ENCODE measurements around the gene MAD1L1.

MAD1L1 gene

DNA sequence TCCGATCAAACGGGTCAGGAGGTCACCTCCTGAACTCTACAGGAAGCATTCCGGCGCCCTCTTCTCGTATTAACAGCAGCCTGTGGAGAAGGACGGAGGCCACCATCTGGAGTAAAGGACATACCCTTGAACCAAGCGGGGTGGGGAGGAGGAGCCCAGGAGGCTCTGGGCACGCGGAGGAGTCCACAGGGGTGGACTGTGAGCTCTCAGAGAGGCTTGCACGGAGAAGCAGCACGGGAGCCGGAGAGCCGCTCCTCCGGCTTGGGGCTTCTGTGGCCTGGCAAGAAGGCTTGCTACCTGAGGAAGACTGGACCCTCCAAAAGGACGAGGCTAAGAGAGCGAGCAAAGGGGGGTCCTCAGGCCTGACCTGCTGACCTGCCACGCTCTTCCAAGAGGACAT is 77.9 kb downstream of the MAD1L1 start:
- H2AFZ ChIP-seq (ENCODE audit: low read depth): no peak overlapping the region
- H4K20me1 ChIP-seq (ENCODE audit: insufficient read depth): no peaks in the 10 kb centered on the region
- H3K27me3 ChIP-seq (ENCODE audit: insufficient read depth, low read depth): no peaks in the 10 kb centered on the region
- TF ChIP-seq CTCF (conservative IDR thresholded peaks at IDR 0.05; ENCODE audit: low read depth, low read length): no peak
- H3K79me2 ChIP-seq (ENCODE audit: insufficient read depth, low read depth): no peaks in the 10 kb centered on the region
- H3K4me3 ChIP-seq (IDR thresholded peaks at IDR 0.05; ENCODE audit: insufficient read depth, low read depth, low read length): no peak overlapping the region
- H3K9ac ChIP-seq: no peak overlapping the region
- no peak overlapping the region for H3K4me2 ChIP-seq
- H3K36me3 ChIP-seq (ENCODE audit: insufficient read depth): no peaks in the 10 kb centered on the region
- no peak overlapping the region for H3K27ac ChIP-seq
- H3K4me1 ChIP-seq (ENCODE audit: low read depth, poor library complexity, severe bottlenecking): peaks cover 29% of the 10 kb centered on the region

GRCh38 chr7:2154121-2154520 is 78.6 kb downstream of the MAD1L1 start:
- Histone ChIP-seq H3K9ac (no peak overlapping the region), H3K79me2 (ENCODE audit: insufficient read depth, low read depth) (no peaks in the 10 kb centered on the region), H3K4me2 (no peak overlapping the region), H3K4me3 (IDR thresholded peaks at IDR 0.05; ENCODE audit: insufficient read depth, low read depth, low read length) (no peak overlapping the region), H2AFZ (ENCODE audit: low read depth) (no peak overlapping the region), H4K20me1 (ENCODE audit: insufficient read depth) (no peaks in the 10 kb centered on the region), H3K27me3 (ENCODE audit: insufficient read depth, low read depth) (no peaks in the 10 kb centered on the region), H3K4me1 (ENCODE audit: low read depth, poor library complexity, severe bottlenecking) (peaks cover 22% of the 10 kb centered on the region), H3K36me3 (ENCODE audit: insufficient read depth) (no peaks in the 10 kb centered on the region), H3K27ac (no peak overlapping the region)
- TF ChIP-seq CTCF (conservative IDR thresholded peaks at IDR 0.05; ENCODE audit: low read depth, low read length): no peak

DNA sequence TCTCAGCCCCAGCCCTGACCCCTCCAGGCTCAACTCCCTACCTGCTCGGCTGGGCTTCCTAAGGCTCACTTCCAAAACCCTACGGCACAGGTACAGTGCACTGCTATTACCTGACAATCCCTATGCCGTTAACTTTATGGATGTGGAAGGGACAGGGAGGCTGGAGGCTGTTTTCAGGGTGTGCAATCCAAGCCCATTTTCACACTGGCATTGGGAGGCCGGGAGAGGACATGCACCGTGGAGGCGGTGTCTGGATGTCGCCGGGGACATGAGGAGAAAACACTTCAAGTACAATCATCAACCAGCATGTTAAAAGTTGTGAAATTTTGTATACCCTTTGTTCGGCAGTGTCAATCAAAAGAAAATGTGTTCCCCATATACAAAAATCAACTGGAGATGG is 80.1 kb downstream of the MAD1L1 start:
- Histone ChIP-seq H3K9ac (no peak overlapping the region), H3K27me3 (ENCODE audit: insufficient read depth, low read depth) (no peaks in the 10 kb centered on the region), H2AFZ (ENCODE audit: low read depth) (no peak overlapping the region), H3K27ac (no peak overlapping the region), H3K79me2 (ENCODE audit: insufficient read depth, low read depth) (no peaks in the 10 kb centered on the region), H4K20me1 (ENCODE audit: insufficient read depth) (no peaks in the 10 kb centered on the region), H3K4me1 (ENCODE audit: low read depth, poor library complexity, severe bottlenecking) (peaks cover 12% of the 10 kb centered on the region), H3K4me2 (no peak overlapping the region), H3K4me3 (IDR thresholded peaks at IDR 0.05; ENCODE audit: insufficient read depth, low read depth, low read length) (no peak overlapping the region), H3K36me3 (ENCODE audit: insufficient read depth) (no peaks in the 10 kb centered on the region)
- TF ChIP-seq CTCF (conservative IDR thresholded peaks at IDR 0.05; ENCODE audit: low read depth, low read length): no peak

DNA sequence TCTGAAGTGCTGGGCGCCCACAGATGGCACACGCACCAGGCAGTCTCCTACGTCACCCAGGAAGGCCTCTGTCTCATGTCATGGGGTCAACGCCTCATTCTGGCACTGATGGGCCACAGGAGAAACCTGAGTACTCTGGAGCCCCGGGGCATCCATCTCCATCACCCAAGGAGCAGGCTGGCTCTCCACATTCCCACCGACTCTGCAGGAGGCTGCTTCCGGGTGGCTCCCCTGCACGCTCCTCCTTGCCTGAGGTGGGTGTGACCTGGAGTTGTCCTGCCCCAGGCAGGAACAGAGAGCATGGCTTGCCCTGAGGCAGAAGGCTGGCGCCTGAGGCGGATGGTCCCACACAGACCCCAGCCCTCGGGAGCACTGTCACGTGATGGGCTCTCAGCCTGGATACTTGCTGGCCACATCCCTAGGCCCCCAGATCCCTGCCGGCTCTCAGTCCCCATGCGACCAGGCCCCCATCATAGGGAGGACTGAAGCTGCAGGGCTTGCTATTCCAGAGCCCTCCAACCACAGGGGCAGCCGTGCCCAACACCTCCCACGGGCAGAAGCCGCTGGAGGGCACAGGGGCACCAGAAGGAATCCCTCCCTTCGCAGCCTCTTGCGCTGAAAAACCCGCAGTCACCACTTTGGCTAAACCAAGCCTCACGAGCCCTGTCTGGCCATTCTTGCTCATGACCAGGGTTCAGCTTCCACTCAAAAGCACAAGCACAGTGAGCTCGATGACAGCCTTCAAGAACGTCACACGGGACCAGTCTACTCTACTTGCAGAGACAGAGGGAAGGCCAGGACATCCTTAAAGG is 80.7 kb downstream of the MAD1L1 start:
- Histone ChIP-seq H3K79me2 (ENCODE audit: insufficient read depth, low read depth) (no peaks in the 10 kb centered on the region), H3K4me3 (IDR thresholded peaks at IDR 0.05; ENCODE audit: insufficient read depth, low read depth, low read length) (no peak overlapping the region), H3K36me3 (ENCODE audit: insufficient read depth) (no peaks in the 10 kb centered on the region), H3K27me3 (ENCODE audit: insufficient read depth, low read depth) (no peaks in the 10 kb centered on the region), H3K27ac (no peak overlapping the region), H3K9ac (no peak overlapping the region), H2AFZ (ENCODE audit: low read depth) (no peak overlapping the region), H3K4me1 (ENCODE audit: low read depth, poor library complexity, severe bottlenecking) (peaks cover 6% of the 10 kb centered on the region), H3K4me2 (no peak overlapping the region), H4K20me1 (ENCODE audit: insufficient read depth) (no peaks in the 10 kb centered on the region)
- TF ChIP-seq CTCF (conservative IDR thresholded peaks at IDR 0.05; ENCODE audit: low read depth, low read length): no peak
